Muscle layer of colon (tissue), 2 donors: ENCODE results near the gene B4GALT5.
"Not testable (repeated sequence)": the region's sequence is repeated elsewhere in the genome, so short reads cannot be mapped to it uniquely, and the experiment has no call there.

Experiments
- H3K27ac ChIP-seq: one replicate; pipeline ENCODE4 v1.7.0; 2013; ENCODE audit warnings: low read depth, mild to moderate bottlenecking, low read length, moderate library complexity
- H3K27me3 ChIP-seq, 2 donors: one replicate each; pipeline ENCODE4 v1.7.0; 2013; ENCODE audit warnings: low read length in 2 of 2, mild to moderate bottlenecking in 2 of 2; ENCODE audit not compliant: insufficient read depth in 2 of 2, control insufficient read depth in 1 of 2
- H3K36me3 ChIP-seq: one replicate; pipeline ENCODE4 v1.7.0; 2013; ENCODE audit warnings: mild to moderate bottlenecking, low read length; ENCODE audit not compliant: insufficient read depth
- H3K4me1 ChIP-seq: one replicate; pipeline ENCODE4 v1.7.0; 2013; ENCODE audit warnings: mild to moderate bottlenecking, low read length; ENCODE audit not compliant: insufficient read depth
- H3K4me3 ChIP-seq, 2 donors: one replicate each; pipeline ENCODE4 v1.7.0; 2013; ENCODE audit warnings: low read length in 2 of 2, low read depth in 1 of 2, mild to moderate bottlenecking in 1 of 2, moderate library complexity in 1 of 2
- H3K9ac ChIP-seq: one replicate; pipeline ENCODE4 v1.7.0; 2013; ENCODE audit warnings: low read length
- H3K9me3 ChIP-seq: one replicate; pipeline ENCODE4 v1.7.0; 2013; ENCODE audit warnings: mild to moderate bottlenecking, low read length
- donor health status: abdominal sarcoma.
- donor health status: Adenocarcinoma of cecum.

The B4GALT5 gene

DNA sequence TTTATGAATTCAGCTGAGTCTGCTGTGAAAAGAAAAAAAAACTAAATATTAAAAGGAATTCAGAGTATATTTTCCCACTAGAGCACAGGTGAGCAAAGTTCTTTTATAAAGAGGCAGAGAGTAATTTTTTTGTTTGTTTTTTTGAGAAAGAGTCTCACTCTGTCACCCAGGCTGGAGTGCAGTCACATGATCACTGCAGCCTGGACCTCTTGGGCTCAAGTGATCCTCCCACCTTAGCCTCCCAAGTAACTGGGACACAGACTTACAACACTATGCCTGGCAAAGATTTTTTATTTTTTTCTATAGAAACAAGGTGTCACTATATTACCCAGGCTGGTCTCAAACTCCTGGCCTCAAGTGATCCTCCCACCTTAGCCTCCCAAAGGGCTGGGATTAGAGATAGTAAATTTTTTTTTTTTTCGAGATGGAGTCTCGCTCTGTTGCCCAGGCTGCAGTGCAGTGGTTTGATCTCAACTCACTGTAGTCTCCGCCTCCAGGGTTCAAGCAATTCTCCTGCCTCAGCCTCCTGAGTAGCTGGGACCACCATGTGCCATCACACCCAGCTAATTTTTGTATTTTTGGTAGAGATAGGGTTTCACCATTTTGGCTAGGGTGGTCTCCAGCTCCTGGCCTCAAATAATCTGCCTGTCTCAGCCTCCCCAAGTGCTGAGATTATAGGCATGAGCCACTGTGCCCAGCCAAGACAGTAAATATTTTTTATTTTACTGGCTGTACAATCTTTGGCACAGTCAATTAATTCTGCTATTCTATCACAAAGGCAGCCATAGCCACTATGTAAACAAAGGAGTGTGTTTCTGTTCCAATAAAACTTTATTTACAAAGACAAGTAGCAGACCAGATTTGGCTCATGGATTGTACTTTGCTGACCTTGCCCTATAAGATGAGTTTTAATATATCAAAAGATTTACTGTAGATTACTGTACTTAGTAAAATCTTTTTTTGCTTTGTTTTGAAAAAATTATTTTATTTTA lies 14.5 kb upstream of the B4GALT5 start:
- no peak overlapping the region for H3K4me3 ChIP-seq
- H3K9ac ChIP-seq = no peak overlapping the region
- no peak overlapping the region for H3K27ac ChIP-seq
- H3K4me1 ChIP-seq = no peaks in the 10 kb centered on the region
- no peaks in the 10 kb centered on the region for H3K9me3 ChIP-seq
- H3K27me3 ChIP-seq = no peaks in the 10 kb centered on the region
- H3K36me3 ChIP-seq = no peaks in the 10 kb centered on the region

DNA sequence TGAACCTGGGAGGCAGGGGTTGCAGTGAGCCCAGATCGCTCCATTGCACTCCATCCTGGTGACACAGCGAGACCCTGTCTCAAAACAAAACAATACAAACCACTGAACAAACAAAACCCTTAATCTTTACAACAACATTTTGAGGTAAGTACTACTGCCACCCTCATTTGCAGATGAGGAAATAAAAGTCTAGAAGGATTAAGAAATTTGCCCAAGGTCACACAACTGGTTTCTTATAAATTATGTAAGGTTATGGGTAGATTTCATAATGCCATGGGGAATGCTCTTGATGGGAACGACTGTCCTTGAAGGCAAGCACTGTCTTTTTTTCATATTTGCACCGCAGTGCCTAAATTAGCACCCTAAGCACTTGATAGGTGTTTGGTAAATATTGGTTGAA lies 13.8 kb upstream of the B4GALT5 start:
- Histone ChIP-seq H3K27ac (no peak overlapping the region), H3K9ac (no peak overlapping the region), H3K36me3 (no peaks in the 10 kb centered on the region), H3K9me3 (no peaks in the 10 kb centered on the region), H3K4me1 (no peaks in the 10 kb centered on the region), H3K4me3 (no peak overlapping the region), H3K27me3 (no peaks in the 10 kb centered on the region)

DNA sequence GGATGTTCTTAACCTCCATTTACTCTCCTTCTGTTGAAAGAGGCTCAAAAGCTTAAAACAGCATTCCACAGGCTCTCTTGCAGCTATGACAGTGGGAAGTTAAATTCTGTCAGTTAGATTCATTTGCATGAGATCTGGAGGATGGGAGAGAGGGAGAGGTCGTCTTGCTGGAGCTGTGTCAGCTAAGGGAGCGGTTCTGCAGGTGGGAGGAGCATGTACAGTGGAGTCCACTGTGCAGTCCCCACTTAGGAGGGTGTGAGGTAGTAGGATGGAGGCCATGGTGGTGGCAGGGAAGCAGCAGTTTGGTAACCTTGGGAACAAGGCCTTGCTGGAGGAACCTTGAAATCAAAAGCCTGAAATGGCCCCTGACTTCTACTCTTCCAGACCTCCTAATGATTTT lies 12.0 kb upstream of the B4GALT5 start:
- Histone ChIP-seq H3K4me1 (no peaks in the 10 kb centered on the region), H3K9me3 (no peaks in the 10 kb centered on the region), H3K4me3 (no peak overlapping the region), H3K27me3 (no peaks in the 10 kb centered on the region), H3K27ac (no peak overlapping the region), H3K36me3 (no peaks in the 10 kb centered on the region), H3K9ac (no peak overlapping the region)

DNA sequence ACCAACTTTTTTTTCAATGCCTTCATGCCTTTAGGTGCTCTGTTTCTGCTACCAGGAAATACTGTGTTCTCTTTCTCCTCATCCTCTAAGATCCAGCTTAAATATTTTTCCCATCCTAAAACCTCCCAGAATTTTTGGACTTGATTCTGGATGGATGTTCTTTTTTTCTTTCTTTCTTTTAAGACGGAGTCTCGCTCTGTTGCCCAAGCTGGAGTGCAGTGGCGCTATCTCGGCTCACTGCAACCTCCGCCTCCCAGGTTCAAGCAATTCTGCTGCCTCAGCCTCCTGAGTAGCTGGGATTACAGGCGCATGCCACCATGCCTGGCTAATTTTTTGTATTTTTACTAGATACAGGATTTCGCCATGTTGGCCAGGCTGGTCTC lies 11.5 kb upstream of the B4GALT5 start:
- not testable (repeated sequence) for H3K9me3 ChIP-seq, H3K27ac ChIP-seq, H3K4me1 ChIP-seq, H3K9ac ChIP-seq, H3K4me3 ChIP-seq, H3K36me3 ChIP-seq, H3K27me3 ChIP-seq

DNA sequence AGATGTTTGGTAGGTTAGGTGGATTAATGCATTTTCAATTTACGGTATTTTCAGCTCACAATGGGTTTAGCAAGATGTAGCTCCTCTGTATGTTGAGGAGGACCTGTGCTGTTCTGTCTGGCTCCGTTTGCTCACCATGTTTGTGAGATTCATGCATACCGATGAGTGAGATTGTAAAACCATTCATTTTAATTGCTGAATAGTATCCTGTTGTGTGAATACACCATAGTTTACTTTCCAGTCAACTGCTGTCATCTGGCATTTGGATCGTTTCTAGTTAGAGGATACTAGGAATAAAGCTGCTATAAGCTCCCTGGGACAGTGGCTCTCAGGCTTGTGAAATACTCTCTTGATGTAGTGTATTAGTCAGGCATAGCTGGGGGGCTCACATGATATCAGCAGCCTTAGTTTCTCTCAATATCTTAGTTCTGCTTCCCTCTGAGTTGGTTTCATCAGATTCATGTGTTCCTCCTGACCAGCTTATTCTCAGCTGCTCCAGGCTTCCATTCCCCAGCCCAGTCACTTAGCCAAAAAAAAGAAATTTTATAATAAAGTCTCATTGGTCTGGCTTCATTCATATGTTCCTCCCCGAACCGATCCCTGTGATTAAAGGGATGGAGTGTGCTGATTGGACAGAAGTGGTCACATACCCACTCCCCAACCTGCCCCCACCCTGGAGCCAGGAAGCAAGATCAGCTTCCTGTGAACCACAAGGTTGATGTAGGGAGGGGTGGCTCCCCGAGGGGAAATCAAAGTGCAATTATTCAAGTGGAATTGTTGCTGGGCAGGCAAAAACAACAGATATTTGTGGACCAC lies 10.9 kb upstream of the B4GALT5 start:
- Histone ChIP-seq H3K9ac (no peak overlapping the region), H3K27ac (no peak overlapping the region), H3K36me3 (no peaks in the 10 kb centered on the region), H3K4me1 (no peaks in the 10 kb centered on the region), H3K27me3 (no peaks in the 10 kb centered on the region), H3K4me3 (no peak overlapping the region), H3K9me3 (no peaks in the 10 kb centered on the region)

DNA sequence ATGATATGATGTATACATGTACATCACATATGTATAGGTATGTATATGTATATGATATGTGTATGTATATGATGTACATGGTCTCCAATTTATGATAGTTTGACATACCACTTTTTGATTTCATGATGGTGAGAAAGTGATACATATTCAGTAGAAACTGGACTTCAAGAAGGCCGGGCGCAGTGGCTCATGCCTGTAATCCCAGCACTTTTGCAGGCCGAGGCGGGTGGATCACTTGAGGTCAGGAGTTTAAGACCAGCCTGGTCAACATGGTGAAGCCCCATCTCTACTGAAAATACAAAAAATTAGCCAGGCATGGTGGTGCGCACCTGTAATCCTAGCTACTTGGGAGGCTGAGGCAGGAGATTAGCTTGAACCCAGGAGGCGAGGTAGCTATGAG lies 10.1 kb upstream of the B4GALT5 start:
- not testable (repeated sequence) for H3K36me3 ChIP-seq, H3K9me3 ChIP-seq, H3K27me3 ChIP-seq, H3K4me1 ChIP-seq, H3K4me3 ChIP-seq, H3K27ac ChIP-seq, H3K9ac ChIP-seq

DNA sequence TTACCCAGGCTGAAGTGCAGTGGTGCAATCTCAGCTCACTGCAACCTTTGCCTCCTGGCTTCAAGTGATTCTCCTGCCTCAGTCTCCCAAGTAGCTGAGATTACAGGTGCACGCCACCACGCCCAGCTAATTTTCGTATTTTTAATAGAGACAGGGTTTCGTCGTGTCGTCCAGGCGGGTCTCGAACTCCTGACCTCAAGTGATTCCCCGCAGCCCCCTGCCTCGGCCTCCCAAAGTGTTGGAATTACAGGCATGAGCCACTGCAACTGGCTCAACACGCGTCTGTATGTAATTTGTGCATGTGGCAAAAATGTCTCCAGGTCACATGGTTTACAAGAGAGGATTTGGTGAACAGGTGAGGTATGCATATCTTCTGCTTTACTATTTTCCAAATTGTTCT lies 7.6 kb upstream of the B4GALT5 start:
- H3K27me3 ChIP-seq, H3K9ac ChIP-seq, H3K27ac ChIP-seq, H3K36me3 ChIP-seq, H3K9me3 ChIP-seq, H3K4me3 ChIP-seq, H3K4me1 ChIP-seq: not testable (repeated sequence)

DNA sequence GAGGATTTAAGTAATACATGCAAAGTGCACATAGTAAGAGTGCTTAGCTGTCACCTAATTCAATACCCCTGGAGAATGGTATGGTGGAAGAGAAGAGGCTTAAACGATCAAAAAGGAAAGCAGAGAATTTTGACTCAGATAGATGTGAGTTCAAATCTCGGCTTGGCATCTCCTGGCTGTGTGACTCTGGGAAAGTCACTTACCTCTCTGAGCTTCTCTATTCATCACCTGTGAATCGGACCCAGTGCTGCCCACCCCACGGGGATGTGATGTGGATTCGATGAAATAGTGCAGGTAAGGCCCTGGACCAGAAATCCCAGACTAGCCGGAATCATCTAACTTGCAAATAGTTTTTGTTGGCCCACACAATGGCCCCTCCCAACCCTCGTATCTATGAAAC lies 1.8 kb upstream of the B4GALT5 start:
- no peak overlapping the region for H3K9ac ChIP-seq
- H3K9me3 ChIP-seq = no peaks in the 10 kb centered on the region
- H3K36me3 ChIP-seq = no peaks in the 10 kb centered on the region
- no peak overlapping the region for H3K4me3 ChIP-seq
- H3K27me3 ChIP-seq = no peaks in the 10 kb centered on the region
- no peak overlapping the region for H3K27ac ChIP-seq
- H3K4me1 ChIP-seq = peaks cover 25% of the 10 kb centered on the region

DNA sequence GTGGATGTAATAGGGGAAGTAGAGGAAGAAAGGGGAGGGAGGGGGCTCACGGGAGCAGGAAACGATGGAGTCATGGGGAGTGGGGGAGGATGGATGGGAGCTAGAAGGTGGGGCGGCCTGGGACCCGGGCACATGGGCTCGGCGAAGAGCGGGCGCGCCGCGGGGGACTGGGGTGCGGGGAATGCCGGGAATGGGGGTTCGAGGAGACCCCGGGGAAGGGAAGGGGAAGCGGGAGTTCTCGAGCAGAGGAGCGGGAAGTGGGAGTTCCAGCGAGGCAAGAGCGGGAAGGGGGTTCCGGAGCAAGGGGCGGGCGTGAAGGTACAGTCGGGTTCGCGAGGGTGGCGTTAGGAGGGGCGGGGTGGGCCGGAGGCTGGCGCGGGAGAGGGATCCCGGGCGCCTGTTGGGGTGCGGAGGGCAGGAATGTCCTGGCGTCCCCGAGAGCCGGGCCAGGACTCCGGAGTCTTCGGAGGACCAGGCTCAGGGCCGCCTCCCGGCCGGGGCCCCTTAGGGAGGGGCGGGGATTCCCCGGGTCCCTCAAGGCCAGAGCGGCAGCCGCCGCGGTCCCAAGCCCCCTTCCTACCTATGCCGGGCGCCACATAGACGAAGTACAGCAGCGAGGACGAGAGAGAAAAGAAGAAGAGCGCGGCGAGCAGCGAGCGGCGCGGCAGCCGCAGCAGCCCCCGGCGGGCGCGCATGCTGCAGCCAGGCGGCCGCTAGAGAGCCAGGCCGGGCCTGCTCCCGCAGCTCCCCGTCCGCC lies 504 bp downstream of the B4GALT5 start:
- H3K9ac ChIP-seq = peak overlapping the region; percentile 64
- no peaks in the 10 kb centered on the region for H3K36me3 ChIP-seq
- H3K9me3 ChIP-seq = no peaks in the 10 kb centered on the region
- peak overlapping the region; percentile 80 for H3K27ac ChIP-seq
- H3K27me3 ChIP-seq = no peaks in the 10 kb centered on the region
- peak overlapping the region; percentile 80 to 86 for H3K4me3 ChIP-seq
- H3K4me1 ChIP-seq = peaks cover 37% of the 10 kb centered on the region

DNA sequence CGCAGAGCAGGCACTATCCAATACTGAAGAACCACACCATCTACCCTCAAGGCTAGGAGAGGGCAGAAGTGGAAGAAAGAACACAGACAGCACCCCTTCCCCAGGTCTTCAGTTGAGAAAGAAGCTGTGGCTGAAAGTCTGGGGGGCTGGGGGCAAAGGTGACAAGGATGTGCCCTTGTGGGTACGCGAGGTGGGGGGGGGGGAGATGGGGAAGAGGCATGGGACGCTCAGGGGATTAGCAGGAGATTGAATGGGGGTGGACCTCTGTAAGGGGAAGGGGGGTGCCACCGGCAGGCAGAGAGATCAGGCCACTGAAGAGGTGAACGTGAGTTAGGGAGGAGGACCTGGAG lies 1.1 kb downstream of the B4GALT5 start:
- H3K4me1 ChIP-seq = peaks cover 38% of the 10 kb centered on the region

DNA sequence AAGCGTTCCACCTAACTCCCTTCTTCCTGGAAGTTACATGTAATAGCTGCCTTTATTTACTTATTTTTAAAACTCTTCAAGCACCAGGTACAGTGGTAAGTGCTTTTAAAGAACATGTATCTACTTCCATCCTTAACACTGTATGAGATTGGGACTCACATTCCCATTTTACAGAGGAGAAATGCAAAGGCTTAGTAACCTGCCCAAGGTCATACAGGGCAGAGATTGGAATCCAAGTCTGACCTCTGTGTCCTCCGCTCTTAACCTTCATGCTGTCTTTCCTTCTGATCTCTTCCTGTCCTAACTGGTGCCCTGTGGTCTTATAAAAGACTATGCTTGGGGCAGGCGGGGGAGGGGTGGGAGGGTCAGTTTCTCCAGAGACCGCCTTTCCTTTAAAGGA lies 1.6 kb downstream of the B4GALT5 start:
- H3K4me3 ChIP-seq = peak overlapping the region; percentile 80 to 86
- H3K27ac ChIP-seq = peak overlapping the region; percentile 80
- peak overlapping the region; percentile 64 for H3K9ac ChIP-seq
- no peaks in the 10 kb centered on the region for H3K36me3 ChIP-seq
- H3K4me1 ChIP-seq = peaks cover 43% of the 10 kb centered on the region
- no peaks in the 10 kb centered on the region for H3K9me3 ChIP-seq
- H3K27me3 ChIP-seq = no peaks in the 10 kb centered on the region

More for the DNA sequence above, 1.1 kb downstream of the B4GALT5 start:
- Histone ChIP-seq H3K9me3 (no peaks in the 10 kb centered on the region), H3K36me3 (no peaks in the 10 kb centered on the region), H3K27me3 (no peaks in the 10 kb centered on the region), H3K9ac (peak overlapping the region; percentile 64), H3K27ac (peak overlapping the region; percentile 80), H3K4me3 (peak overlapping the region; percentile 80 to 86)
